ENCODE measurements around the gene SLC7A4.

The SLC7A4 gene

DNA sequence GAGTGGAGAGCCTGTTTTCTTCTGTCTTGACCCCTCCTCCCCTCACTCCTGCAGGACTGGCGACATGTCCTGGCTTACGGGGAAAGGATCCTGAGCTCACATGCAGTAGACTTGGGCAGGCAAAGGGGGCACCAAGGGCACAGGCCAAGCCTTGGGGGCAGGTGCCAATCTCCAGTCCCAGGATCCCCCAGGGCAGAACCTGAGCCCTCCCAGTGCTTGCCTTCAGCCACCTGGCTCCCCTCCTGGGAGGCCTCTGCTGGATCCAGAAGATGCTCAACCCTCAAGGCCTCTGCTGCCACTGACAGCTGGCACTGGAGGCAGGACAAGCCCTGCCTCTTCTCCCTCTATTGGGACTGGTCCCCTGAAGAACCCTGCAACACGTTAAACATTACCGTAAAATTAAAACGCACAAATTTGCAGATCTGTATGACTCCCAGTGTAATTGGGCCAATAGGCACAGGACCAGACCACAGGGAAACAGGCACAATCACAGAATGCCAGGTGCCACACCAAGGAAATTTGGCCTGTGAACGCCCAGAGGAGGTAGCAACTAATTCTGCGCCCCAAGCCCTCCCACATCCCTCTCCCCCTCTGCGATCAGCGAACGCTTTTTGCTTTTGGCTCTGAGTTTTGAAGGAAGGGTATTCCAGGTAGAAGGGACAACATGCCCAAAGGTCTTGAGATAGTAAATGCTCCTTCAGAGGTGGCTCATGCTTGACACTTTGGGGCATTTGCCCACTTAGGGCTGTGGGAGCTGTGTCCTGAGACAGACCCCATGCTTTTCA is 51.2 kb downstream of the SLC7A4 start:
- no peak for DNase-seq

DNA sequence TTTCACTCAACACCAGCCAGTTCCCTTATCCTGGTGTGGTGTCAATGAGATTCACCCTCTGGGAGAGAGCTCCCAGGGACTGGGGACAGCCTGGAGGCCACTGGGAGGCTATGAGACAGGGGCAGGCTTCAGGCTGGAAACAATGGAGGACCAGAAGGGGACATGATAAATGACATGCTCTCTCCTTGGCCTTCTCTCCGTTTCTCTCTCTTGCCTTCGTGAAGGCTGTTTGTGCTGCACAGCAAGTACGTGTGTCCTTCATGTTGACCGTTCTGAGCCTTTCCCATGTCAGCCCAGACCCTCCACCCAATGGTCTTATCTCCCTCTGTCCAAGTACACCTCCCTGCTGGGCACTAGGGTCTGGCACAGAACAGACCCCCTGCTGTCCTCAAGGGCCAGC is 51.8 kb downstream of the SLC7A4 start:
- no peak for DNase-seq

DNA sequence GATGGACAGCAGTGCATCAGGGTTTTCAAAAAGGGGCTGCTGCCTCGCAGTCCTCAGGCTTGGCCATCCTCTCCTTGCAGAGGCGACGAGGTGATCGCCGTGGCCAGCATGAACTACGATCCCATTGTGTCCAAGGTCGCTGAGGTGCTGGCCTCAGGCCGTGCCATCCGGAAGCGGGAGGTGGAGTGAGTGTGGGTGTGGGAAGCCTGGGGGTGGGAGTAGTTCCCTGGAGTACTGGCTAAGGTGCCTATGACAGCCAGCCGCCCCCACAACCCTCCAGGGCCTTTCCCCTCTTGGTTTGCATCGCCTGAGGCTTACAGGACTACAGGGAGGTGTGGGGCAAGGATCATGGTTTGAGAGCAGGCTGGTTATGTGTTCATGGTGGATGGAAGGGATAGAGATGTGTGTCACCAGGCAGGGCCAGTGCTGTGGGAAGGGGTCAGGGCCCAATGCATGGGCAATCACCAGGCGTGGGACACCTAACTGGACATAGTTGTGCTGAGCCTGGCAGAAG is 52.4 kb downstream of the SLC7A4 start:
- no peak for DNase-seq

DNA sequence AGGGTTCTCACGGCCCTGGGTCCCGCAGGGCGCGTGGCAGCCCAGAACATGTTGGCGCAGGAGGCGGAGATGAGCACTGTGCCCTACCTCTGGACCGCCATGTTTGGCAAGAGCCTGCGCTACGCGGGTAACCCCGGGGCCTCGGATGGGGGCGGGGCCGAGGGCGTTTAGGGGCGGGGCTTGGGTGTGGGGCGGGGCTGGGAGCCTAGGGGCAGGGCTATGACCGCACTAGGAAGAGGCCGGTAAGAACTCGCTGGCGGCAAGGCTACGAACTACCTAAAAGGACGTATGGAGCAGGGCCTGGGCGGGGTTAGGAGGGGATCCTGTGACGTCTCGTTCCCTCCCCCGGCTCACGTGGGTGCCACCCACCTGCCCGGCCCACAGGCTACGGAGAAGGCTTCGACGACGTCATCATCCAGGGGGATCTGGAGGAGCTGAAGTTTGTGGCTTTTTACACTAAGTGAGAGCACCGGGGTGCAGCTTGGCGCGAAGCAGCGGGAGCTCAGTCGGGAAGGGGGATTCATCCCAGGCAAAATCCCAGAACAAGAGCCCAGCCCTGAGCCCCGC is 53.0 kb downstream of the SLC7A4 start:
- DNase-seq: no peak

All from NCI-H1417 (cell line).